Chondrocyte (in vitro differentiated cells): ENCODE data around the gene MFAP3L. TPM values are rescaled to one million over a fixed set of nuclear protein-coding genes. Genes with fewer than 3 reads are reported as not detected.

Experiments
- DNase-seq: peaks from one replicate; pipeline ENCODE4 v3.0.0; 2021; ENCODE audit warnings: mixed read lengths, low spot score
- H3K27ac Mint-ChIP-seq: one replicate; pipeline ENCODE4 v1.8.0; 2021; ENCODE audit warnings: mild to moderate bottlenecking, moderate library complexity, mixed read lengths; ENCODE audit not compliant: unreplicated experiment
- H3K27me3 Mint-ChIP-seq: 2 replicates; pipeline ENCODE4 v1.8.0; 2021; ENCODE audit warnings: low read depth, mixed read lengths
- H3K36me3 Mint-ChIP-seq: 2 replicates; pipeline ENCODE4 v1.8.0; 2021; ENCODE audit warnings: low read depth, mixed read lengths
- H3K4me1 Mint-ChIP-seq: 2 replicates; pipeline ENCODE4 v1.8.0; 2021; ENCODE audit warnings: low read depth, mild to moderate bottlenecking, mixed read lengths
- H3K4me3 Mint-ChIP-seq: one replicate; pipeline ENCODE4 v1.8.0; 2021; ENCODE audit warnings: mild to moderate bottlenecking, moderate library complexity, mixed read lengths; ENCODE audit not compliant: unreplicated experiment
- H3K9me3 Mint-ChIP-seq: 2 replicates; pipeline ENCODE4 v1.8.0; 2021; ENCODE audit warnings: low read depth, mixed read lengths
- CTCF ChIP-seq: fragments of 200-600 bp; sonication (generic); IDR thresholded peaks from 2 replicates; pipeline ENCODE4 v1.5.0; 2021; ENCODE audit warnings: antibody characterized with exemption, mild to moderate bottlenecking, moderate library complexity
- total RNA-seq: library from RNA; stranded (reverse); gene quantifications from 3 replicates; pipeline ENCODE4 v1.2.1, GENCODE V29; 2021

Gene MFAP3L
- total RNA-seq, 1 donor from 2014 or later = 13.1 TPM

- DNase-seq = no peak
- Mint-ChIP-seq H3K27ac (no peak overlapping the region), H3K4me3 (no peak overlapping the region), H3K36me3 (peaks cover 2% of the 10 kb centered on the region), H3K4me1 (peaks cover 12% of the 10 kb centered on the region), H3K27me3 (no peaks in the 10 kb centered on the region), H3K9me3 (no peaks in the 10 kb centered on the region)
- TF ChIP-seq CTCF = no peak
Measured at GRCh38 chr4:170005472-170005871, 20.7 kb downstream of the MFAP3L start.

GRCh38 chr4:170004651-170005295 is 21.4 kb downstream of the MFAP3L start:
- no peak for DNase-seq
- no peaks in the 10 kb centered on the region for H3K9me3 Mint-ChIP-seq
- TF ChIP-seq CTCF = no peak
- H3K36me3 Mint-ChIP-seq = peaks cover 2% of the 10 kb centered on the region
- peaks cover 12% of the 10 kb centered on the region for H3K4me1 Mint-ChIP-seq
- peak overlapping the region; percentile 57 for H3K27ac Mint-ChIP-seq
- H3K27me3 Mint-ChIP-seq = no peaks in the 10 kb centered on the region
- H3K4me3 Mint-ChIP-seq = no peak overlapping the region

GRCh38 chr4:170003071-170004070 is 22.8 kb downstream of the MFAP3L start:
- Mint-ChIP-seq H3K4me1 (peaks cover 8% of the 10 kb centered on the region), H3K36me3 (peaks cover 2% of the 10 kb centered on the region), H3K27ac (no peak overlapping the region), H3K9me3 (no peaks in the 10 kb centered on the region), H3K27me3 (no peaks in the 10 kb centered on the region), H3K4me3 (no peak overlapping the region)
- DNase-seq = no peak
- TF ChIP-seq CTCF = no peak

- TF ChIP-seq CTCF = no peak
- H3K4me3 Mint-ChIP-seq = no peak overlapping the region
- H3K36me3 Mint-ChIP-seq = peaks cover 2% of the 10 kb centered on the region
- DNase-seq = no peak
- H3K9me3 Mint-ChIP-seq = no peaks in the 10 kb centered on the region
- H3K4me1 Mint-ChIP-seq = no peaks in the 10 kb centered on the region
- H3K27me3 Mint-ChIP-seq = no peaks in the 10 kb centered on the region
- H3K27ac Mint-ChIP-seq = no peak overlapping the region
Measured at GRCh38 chr4:170001745-170002267, 24.4 kb downstream of the MFAP3L start.
